Measurements from ENCODE around the gene RANGAP1. TPM values are rescaled to one million over a fixed set of nuclear protein-coding genes. Genes with fewer than 3 reads are reported as not detected.

RANGAP1 gene
- total and polyA plus RNA-seq, 2 of the 8 experiments (the other 6 are each of a cell fraction or from before 2014, with no cell fraction given): 121 to 171 TPM

- no peak overlapping the region for H2AFZ ChIP-seq (ENCODE audit: low read length)
- peaks cover 63 to 95% (median 80%) of the 10 kb centered on the region in 4 experiments for H3K36me3 ChIP-seq (ENCODE audit: control insufficient read depth in 2 of 4, insufficient read depth in 4 of 4, low read length in 3 of 4)
- WGBS, 2 experiments (ENCODE audit: extremely low coverage in 1 of 2, insufficient coverage in 1 of 2, insufficient read length in 1 of 2, insufficient replicate concordance in 2 of 2, low coverage in 1 of 2, low lambda C conversion rate in 2 of 2, missing lambda C conversion rate in 1 of 2): 98% methylated on average over 7 of the region's 7 CpGs; no CpG with 5 or more reads in 1 of the 2 experiments
- H2BK20ac ChIP-seq (ENCODE audit: low read length): no peak overlapping the region
- no peak overlapping the region for H3K27ac ChIP-seq (ENCODE audit: low read depth, low read length)
- no peak overlapping the region for H3K9ac ChIP-seq (replicated peaks in 1 of 4; ENCODE audit: extremely low read depth in 1 of 4, low read depth in 3 of 4, low read length in 3 of 4)
- H2BK5ac ChIP-seq (ENCODE audit: low read depth, low read length): no peak overlapping the region
- peaks cover 0 to 4% (median under 1%) of the 10 kb centered on the region in 4 experiments; a peak in 2 of 7 replicates for H3K4me1 ChIP-seq (replicated peaks in 1 of 4; ENCODE audit: control insufficient read depth in 3 of 4, insufficient read depth in 4 of 4, low read length in 3 of 4)
- H2BK15ac ChIP-seq (ENCODE audit: low read length): no peak overlapping the region
- ChIA-PET CTCF (ENCODE audit: partially characterized antibody) (interaction anchor here (1.7 kb wide), 1 partner anchor 17 kb away, joined by 3 read pairs; no protein-coding TSS in a partner anchor), POLR2A (ENCODE audit: partially characterized antibody) (interaction anchor here (1.4 to 4.7 kb wide), 2 partner anchors 9 to 14 kb away, joined by 3 to 28 read pairs; no protein-coding TSS in a partner anchor)
- no peak overlapping the region for H3K18ac ChIP-seq (ENCODE audit: extremely low read depth, low read length)
- H2AK5ac ChIP-seq (ENCODE audit: low read depth, low read length): no peak overlapping the region
- no peaks in the 10 kb centered on the region for H3K9me3 ChIP-seq (ENCODE audit: insufficient read depth in 2 of 2, low read depth in 1 of 2, low read length in 1 of 2)
- no peaks in the 10 kb centered on the region for H3K27me3 ChIP-seq (replicated peaks in 1 of 4; ENCODE audit: control insufficient read depth in 3 of 4, extremely low read depth in 1 of 4, insufficient read depth in 3 of 4, low read length in 3 of 4)
- peaks cover 15 to 29% of the 10 kb centered on the region in 2 experiments for H4K20me1 ChIP-seq (replicated peaks in 1 of 2; ENCODE audit: control insufficient read depth in 1 of 2, insufficient read depth in 2 of 2, low read length in 2 of 2)
- H4K8ac ChIP-seq (ENCODE audit: extremely low read depth, insufficient read depth, low read length): no peak overlapping the region; the same call in 1 of the 2 replicates
- no peak overlapping the region for H3K23ac ChIP-seq (ENCODE audit: insufficient read length)
- no peak overlapping the region for H3K4ac ChIP-seq (replicated peaks; ENCODE audit: insufficient read length, low read depth, low read length)
- no peak overlapping the region for H4K91ac ChIP-seq (replicated peaks; ENCODE audit: insufficient read length, low read length)
- H3K23me2 ChIP-seq (ENCODE audit: low read depth, low read length): no peaks in the 10 kb centered on the region
- H3K79me2 ChIP-seq (ENCODE audit: control insufficient read depth in 1 of 2, insufficient read depth in 2 of 2, low read length in 2 of 2): no peaks in the 10 kb centered on the region; a peak in 1 of 4 replicates
- H2BK120ac ChIP-seq (replicated peaks; ENCODE audit: low read depth, low read length): no peak overlapping the region
- no peak for DNase-seq (ENCODE audit: low read depth in 1 of 2, low spot score in 2 of 2)
- no peak overlapping the region for H3K14ac ChIP-seq (ENCODE audit: insufficient read length)
- H2BK12ac ChIP-seq (ENCODE audit: low read depth, low read length): no peak overlapping the region
- no peak overlapping the region for H3K4me3 ChIP-seq (ENCODE audit: extremely low read depth in 1 of 4, insufficient read depth in 2 of 4, low read depth in 3 of 4, low read length in 4 of 4)
- peaks cover 13% of the 10 kb centered on the region for H3K79me1 ChIP-seq (ENCODE audit: low read depth, low read length)
- no peak for FAIRE-seq
- H4K5ac ChIP-seq (ENCODE audit: insufficient read length, low read depth, low read length): no peak overlapping the region
- TF ChIP-seq NANOG (IDR thresholded peaks at IDR 0.05; ENCODE audit: insufficient read depth, low read depth, low read length, poor library complexity, severe bottlenecking) (no peak), NRF1 (IDR thresholded peaks at IDR 0.05; ENCODE audit: low read depth, low read length) (no peak), E2F6 (IDR thresholded peaks at IDR 0.05) (no peak), TEAD4 (IDR thresholded peaks at IDR 0.05; ENCODE audit: low read depth, low read length) (no peak), YY1 (IDR thresholded peaks at IDR 0.05; ENCODE audit: low read depth, low read length) (no peak), CHD1 (IDR thresholded peaks at IDR 0.05; ENCODE audit: low read depth, low read length) (no peak), TAF7 (optimal IDR thresholded peaks at IDR 0.05; ENCODE audit: borderline replicate concordance, low read depth, low read length) (no peak), CTBP2 (IDR thresholded peaks at IDR 0.05; ENCODE audit: borderline replicate concordance, insufficient read depth, insufficient read length, low read length) (no peak), FOSL1 (IDR thresholded peaks at IDR 0.05; ENCODE audit: insufficient read depth, low read depth, low read length) (no peak), TBP (IDR thresholded peaks at IDR 0.05; ENCODE audit: low read depth, low read length) (no peak)
- H3K4me2 ChIP-seq (ENCODE audit: insufficient read depth in 1 of 2, low read depth in 2 of 2, low read length in 2 of 2): no peak overlapping the region
- no peak overlapping the region for H3K56ac ChIP-seq (replicated peaks; ENCODE audit: insufficient read length, low read depth, low read length)
Measured at GRCh38 chr22:41260871-41261270, 25.1 kb downstream of the RANGAP1 start.
